ENCODE data around the gene NUPR2.

DNA sequence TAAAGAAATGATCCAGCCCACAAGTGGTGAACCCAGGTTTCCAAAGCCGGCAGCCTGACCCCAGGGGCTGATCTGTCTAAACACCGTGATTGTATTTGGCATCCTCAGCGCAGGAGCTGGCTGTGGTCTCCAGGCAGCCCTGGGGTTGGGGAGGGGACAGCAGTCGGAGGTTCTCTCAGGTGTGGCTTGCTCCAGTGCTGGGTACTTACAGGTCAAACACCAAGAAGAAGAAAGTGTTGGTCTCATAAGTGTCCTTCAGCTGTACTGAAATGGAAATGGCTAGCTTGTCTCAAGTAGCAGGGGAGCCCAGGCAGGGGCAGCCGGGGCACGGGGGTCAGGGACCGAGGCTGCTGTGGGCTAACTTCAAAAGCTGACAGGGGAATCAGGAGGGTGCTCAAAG lies 29.5 kb downstream of the NUPR2 start:
- TF ChIP-seq CTCF (IDR thresholded peaks at IDR 0.05) (no peak), POLR2A (IDR thresholded peaks at IDR 0.05) (no peak)

Measured in testis (tissue), 2 donors.